ENCODE measurements around the gene CLN6. TPM values are rescaled to one million over a fixed set of nuclear protein-coding genes. Genes with fewer than 3 reads are reported as not detected.

CLN6 gene
- total and polyA plus RNA-seq, 9 of the 15 experiments (the other 6 are each of a cell fraction or from before 2014, with no cell fraction given): 0.71 to 53.3 (median 39.3) TPM

DNA sequence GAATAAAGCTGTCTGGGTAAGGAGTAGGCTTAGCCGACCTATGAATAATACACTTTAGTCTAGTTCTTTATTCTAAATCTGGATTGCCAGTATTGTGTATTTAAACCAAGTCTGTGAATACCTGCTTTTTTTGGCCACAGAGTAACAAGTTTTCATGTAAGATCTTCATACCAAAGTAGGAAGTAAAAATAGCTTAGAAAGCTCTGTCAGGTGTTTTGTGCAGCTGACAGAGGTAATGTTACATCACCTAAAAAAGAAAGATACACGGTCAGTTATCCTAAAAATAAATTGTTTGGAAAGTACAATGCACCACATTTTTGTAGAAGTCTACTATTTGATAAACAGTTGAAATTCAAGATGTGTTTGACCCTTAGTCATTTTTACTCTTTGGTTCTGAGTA, 40.9 kb downstream of the CLN6 start:
- in situ Hi-C loops (cut with MboI) (no loop called here), intact Hi-C loops (cut with micrococcal nuclease) (no loop called here)
- Histone ChIP-seq H4K20me1 (replicated peaks; ENCODE audit: control insufficient read depth, insufficient read depth, low read length) (no peaks in the 10 kb centered on the region), H3K4me1 (replicated peaks in 1 of 2; ENCODE audit: control insufficient read depth in 2 of 2, insufficient read depth in 2 of 2, low read length in 2 of 2) (no peaks in the 10 kb centered on the region), H3K4me3 (no peak overlapping the region), H3K9ac (ENCODE audit: insufficient read depth in 1 of 2, low read depth in 2 of 2, low read length in 2 of 2) (no peak overlapping the region), H3K79me2 (ENCODE audit: control insufficient read depth, insufficient read depth, low read length) (no peaks in the 10 kb centered on the region), H3K27ac (ENCODE audit: extremely low read depth, low read depth, low read length) (no peak overlapping the region), H3K9me1 (ENCODE audit: control insufficient read depth, insufficient read depth, low read length) (no peaks in the 10 kb centered on the region), H3K4me2 (ENCODE audit: insufficient read depth, low read length) (no peak overlapping the region), H3K9me3 (replicated peaks; ENCODE audit: control insufficient read depth, insufficient read depth, low read depth, low read length) (no peaks in the 10 kb centered on the region), H3K27me3 (ENCODE audit: control insufficient read depth in 2 of 2, insufficient read depth in 2 of 2, low read length in 2 of 2) (no peaks in the 10 kb centered on the region), H3K36me3 (ENCODE audit: control insufficient read depth, insufficient read depth, low read length) (peaks cover 90% of the 10 kb centered on the region), H2AFZ (ENCODE audit: low read depth, low read length) (no peak overlapping the region)
- no peak for TF ChIP-seq ZNF23 (CRISPR knock-in tag; IDR thresholded peaks at IDR 0.05)
- TF ChIP-seq IRF2 (CRISPR knock-in tag; IDR thresholded peaks at IDR 0.05): no peak
- TF ChIP-seq CBX2 (IDR thresholded peaks at IDR 0.05; ENCODE audit: insufficient read depth, low read length, poor library complexity, severe bottlenecking): no peak
- TF ChIP-seq LEF1 (IDR thresholded peaks at IDR 0.05): no peak
- no peak for TF ChIP-seq SMARCB1 (IDR thresholded peaks at IDR 0.05; ENCODE audit: insufficient read length, low read depth)
- no peak for TF ChIP-seq FOXA3 (CRISPR knock-in tag; conservative IDR thresholded peaks at IDR 0.05 in 1 of 2, IDR thresholded peaks at IDR 0.05 in 1 of 2)
- no peak for TF ChIP-seq ZC3H8 (IDR thresholded peaks at IDR 0.05)
- TF ChIP-seq, protein P1, sequence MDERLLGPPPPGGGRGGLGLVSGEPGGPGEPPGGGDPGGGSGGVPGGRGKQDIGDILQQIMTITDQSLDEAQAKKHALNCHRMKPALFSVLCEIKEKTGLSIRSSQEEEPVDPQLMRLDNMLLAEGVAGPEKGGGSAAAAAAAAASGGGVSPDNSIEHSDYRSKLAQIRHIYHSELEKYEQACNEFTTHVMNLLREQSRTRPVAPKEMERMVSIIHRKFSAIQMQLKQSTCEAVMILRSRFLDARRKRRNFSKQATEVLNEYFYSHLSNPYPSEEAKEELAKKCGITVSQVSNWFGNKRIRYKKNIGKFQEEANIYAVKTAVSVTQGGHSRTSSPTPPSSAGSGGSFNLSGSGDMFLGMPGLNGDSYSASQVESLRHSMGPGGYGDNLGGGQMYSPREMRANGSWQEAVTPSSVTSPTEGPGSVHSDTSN (CRISPR knock-in tag; IDR thresholded peaks at IDR 0.05; ENCODE audit: low read depth): no peak
- TF ChIP-seq, protein P1 (tag; conservative IDR thresholded peaks at IDR 0.05; ENCODE audit: low read depth): no peak
- no peak for TF ChIP-seq ZNF436 (CRISPR knock-in tag; IDR thresholded peaks at IDR 0.05)
- WGBS (ENCODE audit: insufficient coverage, low coverage, missing lambda C conversion rate): 81% methylated on average over 2 of the region's 2 CpGs
- DNase-seq (ENCODE audit: extremely low read depth in 1 of 4, low spot score in 3 of 4) (no peak), FAIRE-seq (no peak), ATAC-seq (no peak)
- no TSS peak for BruUV-seq (replicated peaks)
- POLR2A ChIA-PET: interaction anchor here (0.6 kb wide), 1 partner anchor 310 kb away, joined by 3 read pairs; no protein-coding TSS in a partner anchor
- CTCF ChIA-PET (ENCODE audit: low intra/inter-chr PET ratio): no interaction called here
